Measurements from ENCODE around the gene AJAP1. TPM values are rescaled to one million over a fixed set of nuclear protein-coding genes. Genes with fewer than 3 reads are reported as not detected.
A peak's percentile ranks its signal among the peaks of the same experiment; 100 is the strongest.

AJAP1 gene
- total and polyA plus RNA-seq, 2 experiments from 2014 or later, result not detected

GRCh38 chr1:4801192-4801924, 146.9 kb downstream of the AJAP1 start (continued):
- TF ChIP-seq ZNF462 (CRISPR knock-in tag; IDR thresholded peaks at IDR 0.05) (no peak), CREB1 (CRISPR knock-in tag; IDR thresholded peaks at IDR 0.05; ENCODE audit: low read depth) (no peak), JUNB (IDR thresholded peaks at IDR 0.05; ENCODE audit: unreplicated experiment) (no peak), ZNF114 (CRISPR knock-in tag; IDR thresholded peaks at IDR 0.05) (no peak), NANOG (IDR thresholded peaks at IDR 0.05; ENCODE audit: borderline replicate concordance) (no peak), ZNF331 (CRISPR knock-in tag; IDR thresholded peaks at IDR 0.05; ENCODE audit: low read depth) (no peak), EZH2phosphoT487 (IDR thresholded peaks at IDR 0.05; ENCODE audit: unreplicated experiment) (no peak)

- no peak overlapping the region for H3K4me2 ChIP-seq
- H4K20me1 ChIP-seq (replicated peaks; ENCODE audit: insufficient read depth), result no peaks in the 10 kb centered on the region
- Mint-ChIP-seq H3K9me3 (peaks cover 52% of the 10 kb centered on the region), H3K4me1 (no peaks in the 10 kb centered on the region), H3K36me3 (ENCODE audit: low read depth) (peaks cover 20% of the 10 kb centered on the region), H3K27ac (no peak overlapping the region), H3K27me3 (ENCODE audit: insufficient read depth, low read depth, poor library complexity) (peaks cover 2% of the 10 kb centered on the region), H3K4me3 (no peak overlapping the region)
- no peaks in the 10 kb centered on the region for H3K36me3 ChIP-seq (ENCODE audit: insufficient read depth)
- H3K79me2 ChIP-seq (replicated peaks; ENCODE audit: insufficient read depth), result no peaks in the 10 kb centered on the region
- no peak overlapping the region for H2AFZ ChIP-seq
- H3K9me2 ChIP-seq (ENCODE audit: insufficient read depth), result no peaks in the 10 kb centered on the region
- no peak for TF ChIP-seq POLR2AphosphoS5 (IDR thresholded peaks at IDR 0.05; ENCODE audit: low read depth)
- TF ChIP-seq REST (IDR thresholded peaks at IDR 0.05; ENCODE audit: unreplicated experiment), result no peak
- no peak for TF ChIP-seq JUNB (IDR thresholded peaks at IDR 0.05; ENCODE audit: unreplicated experiment)
- no peak for ATAC-seq
- H3K4me3 ChIP-seq, result no peak overlapping the region
- no peaks in the 10 kb centered on the region for H3K4me1 ChIP-seq (ENCODE audit: insufficient read depth)
- H3K27ac ChIP-seq (ENCODE audit: low read depth), result no peak overlapping the region
- peak; percentile 4 for DNase-seq (ENCODE audit: low spot score)
- H3F3A ChIP-seq (replicated peaks; ENCODE audit: low read depth), result no peaks in the 10 kb centered on the region
- H3K27me3 ChIP-seq (ENCODE audit: insufficient read depth), result no peaks in the 10 kb centered on the region
These were observed 147.6 kb downstream of the AJAP1 start for GRCh38 chr1:4802024-4802423.

Data from GM23338 (cell line).